VCaP (cell line): ENCODE data around the gene HDAC7.

Source experiments
- H3K27ac ChIP-seq: fragments of 450-650 bp; 2 replicates; pipeline ENCODE4 v1.5.1; 2017
- TF ChIP-seq, protein P1 (sequence below): fragments of 450-650 bp; conservative IDR thresholded peaks from 2 replicates; pipeline ENCODE4 v1.5.1; 2017; ENCODE audit warnings: mild to moderate bottlenecking, moderate library complexity

Gene HDAC7

DNA sequence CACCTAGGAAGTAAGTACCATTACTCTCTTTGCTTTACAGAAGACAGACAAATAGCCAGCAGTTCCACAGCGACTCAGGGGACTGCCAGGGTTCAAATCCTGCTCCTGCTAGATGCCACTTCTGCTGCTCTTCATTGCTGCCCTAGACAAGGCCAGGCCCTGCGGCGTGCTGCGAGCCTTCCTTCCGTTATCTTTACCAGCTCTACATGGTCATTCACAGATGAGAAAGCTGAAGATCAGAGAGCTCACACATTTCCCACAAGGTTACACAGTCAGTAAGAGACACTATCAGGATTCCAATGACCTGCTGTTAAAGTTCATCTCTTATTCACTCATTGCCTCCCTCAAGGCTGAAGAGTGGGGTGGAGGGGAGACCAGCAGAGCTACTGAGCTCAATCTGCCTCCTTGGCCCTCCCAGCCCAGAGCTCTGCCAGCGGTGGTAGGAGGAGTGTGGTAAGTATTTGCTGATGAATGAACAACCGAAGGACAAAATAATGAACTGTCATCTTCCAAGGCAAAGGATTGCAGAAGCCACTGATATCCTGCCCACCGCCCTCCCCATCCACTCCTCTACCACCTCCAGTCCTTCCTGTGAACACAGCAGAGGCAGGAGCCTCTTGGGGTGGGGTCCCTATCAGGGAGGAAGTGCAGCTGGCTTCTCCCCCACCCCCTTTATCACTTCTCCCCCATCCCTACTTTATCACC lies 14.6 kb upstream of the HDAC7 start:
- TF ChIP-seq, protein P1, sequence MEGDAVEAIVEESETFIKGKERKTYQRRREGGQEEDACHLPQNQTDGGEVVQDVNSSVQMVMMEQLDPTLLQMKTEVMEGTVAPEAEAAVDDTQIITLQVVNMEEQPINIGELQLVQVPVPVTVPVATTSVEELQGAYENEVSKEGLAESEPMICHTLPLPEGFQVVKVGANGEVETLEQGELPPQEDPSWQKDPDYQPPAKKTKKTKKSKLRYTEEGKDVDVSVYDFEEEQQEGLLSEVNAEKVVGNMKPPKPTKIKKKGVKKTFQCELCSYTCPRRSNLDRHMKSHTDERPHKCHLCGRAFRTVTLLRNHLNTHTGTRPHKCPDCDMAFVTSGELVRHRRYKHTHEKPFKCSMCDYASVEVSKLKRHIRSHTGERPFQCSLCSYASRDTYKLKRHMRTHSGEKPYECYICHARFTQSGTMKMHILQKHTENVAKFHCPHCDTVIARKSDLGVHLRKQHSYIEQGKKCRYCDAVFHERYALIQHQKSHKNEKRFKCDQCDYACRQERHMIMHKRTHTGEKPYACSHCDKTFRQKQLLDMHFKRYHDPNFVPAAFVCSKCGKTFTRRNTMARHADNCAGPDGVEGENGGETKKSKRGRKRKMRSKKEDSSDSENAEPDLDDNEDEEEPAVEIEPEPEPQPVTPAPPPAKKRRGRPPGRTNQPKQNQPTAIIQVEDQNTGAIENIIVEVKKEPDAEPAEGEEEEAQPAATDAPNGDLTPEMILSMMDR = no peak
- H3K27ac ChIP-seq = no peak overlapping the region

DNA sequence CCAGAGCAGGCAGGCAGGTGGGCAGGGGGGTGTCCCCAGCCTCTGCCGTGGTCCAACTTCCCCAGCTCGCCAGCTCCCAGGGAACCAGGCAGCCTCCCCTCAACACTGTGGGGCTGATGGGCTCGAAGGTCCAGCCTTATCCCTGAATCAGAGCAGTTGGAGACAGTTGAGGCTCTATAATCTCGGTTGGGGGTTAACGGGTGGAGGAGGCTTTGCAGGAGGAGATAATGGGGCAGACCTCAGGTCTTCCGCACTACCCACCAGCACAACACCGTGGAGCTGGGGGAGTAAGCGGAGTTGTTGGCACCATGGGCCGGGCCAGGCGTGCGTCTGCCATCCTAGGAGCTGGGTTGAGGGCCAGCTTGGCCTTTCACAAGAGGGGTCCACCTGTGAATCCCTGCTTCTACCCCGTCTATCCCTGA lies 13.9 kb upstream of the HDAC7 start:
- no peak overlapping the region for H3K27ac ChIP-seq

DNA sequence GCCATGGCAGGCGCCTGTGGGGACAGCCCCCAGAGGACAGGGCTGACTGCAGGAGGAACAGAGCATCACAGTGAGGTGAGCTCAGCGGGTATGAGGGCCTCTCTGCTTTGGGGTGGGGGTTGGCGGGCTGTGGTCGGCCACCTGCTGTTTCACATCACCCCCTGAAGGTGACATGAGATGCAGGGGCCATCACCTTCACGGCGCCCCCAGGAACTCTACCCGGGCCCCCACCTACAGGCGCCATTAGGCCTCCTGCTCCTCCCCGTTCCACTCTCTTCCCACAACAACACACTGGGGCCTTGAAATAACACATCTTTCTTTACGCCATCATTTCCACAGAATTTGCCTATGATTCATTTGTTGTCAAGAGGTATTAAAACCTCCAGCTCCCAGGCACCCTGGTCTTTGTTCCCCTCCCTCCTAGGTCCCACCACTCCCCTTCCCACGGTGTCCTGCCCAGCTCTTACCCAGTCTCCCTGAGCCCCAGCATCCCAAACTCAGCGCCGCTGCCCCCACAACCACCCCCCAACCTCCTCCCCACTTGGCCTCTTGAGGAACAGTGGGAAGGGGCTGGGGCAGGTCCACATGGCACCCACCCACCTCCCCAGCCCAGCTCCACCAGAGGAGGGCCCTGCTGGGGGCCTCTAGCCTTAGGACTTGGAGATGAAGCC lies 12.7 kb upstream of the HDAC7 start:
- TF ChIP-seq, protein P1 = no peak
- no peak overlapping the region for H3K27ac ChIP-seq

More for the DNA sequence above, 13.9 kb upstream of the HDAC7 start:
- TF ChIP-seq, protein P1 = no peak

DNA sequence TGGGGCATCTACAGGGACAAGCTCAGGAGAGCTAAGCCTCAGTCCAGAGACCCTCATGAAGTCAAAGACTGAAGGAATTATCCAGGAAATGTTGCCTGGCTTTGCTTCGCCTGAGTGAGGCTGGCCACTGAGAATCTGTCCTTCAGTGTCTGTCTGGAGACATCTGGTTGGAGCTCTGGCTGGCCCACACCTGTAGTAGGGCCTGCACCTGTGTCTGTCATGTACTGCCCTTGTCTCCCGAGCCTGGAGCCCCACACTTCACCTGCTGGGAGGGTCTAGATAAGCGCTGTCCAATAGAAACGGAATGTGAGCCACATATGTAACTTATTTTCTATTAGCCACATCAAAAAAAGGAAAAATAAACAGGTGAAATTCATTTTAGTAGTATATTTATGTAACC lies 9.9 kb upstream of the HDAC7 start:
- TF ChIP-seq, protein P1 = no peak
- H3K27ac ChIP-seq = no peak overlapping the region

DNA sequence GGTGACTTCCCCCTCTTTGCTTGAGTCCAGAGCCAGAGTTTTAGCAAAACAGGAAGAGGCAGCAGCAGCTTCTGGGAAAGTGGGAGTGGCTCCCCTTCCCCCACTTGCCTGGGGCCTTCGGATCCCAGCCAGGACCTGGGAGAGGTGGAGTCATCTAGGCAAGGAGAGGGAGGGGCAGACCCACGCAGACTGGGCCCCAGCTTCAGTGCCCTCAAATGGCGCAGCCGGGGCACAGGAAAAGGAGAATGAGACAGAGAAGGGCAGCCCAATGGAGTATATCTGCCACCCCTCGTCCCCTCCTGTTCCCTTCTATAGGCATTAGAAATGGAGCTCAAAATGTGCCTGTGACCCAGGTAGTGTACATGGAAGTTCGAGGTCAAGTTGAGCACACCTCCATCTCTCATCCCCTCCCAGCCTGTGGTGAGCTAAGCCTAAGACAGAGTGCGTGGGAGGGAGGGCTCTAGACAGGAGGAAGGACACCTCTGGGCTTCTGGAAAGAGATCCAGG lies 9.3 kb upstream of the HDAC7 start:
- no peak overlapping the region for H3K27ac ChIP-seq

DNA sequence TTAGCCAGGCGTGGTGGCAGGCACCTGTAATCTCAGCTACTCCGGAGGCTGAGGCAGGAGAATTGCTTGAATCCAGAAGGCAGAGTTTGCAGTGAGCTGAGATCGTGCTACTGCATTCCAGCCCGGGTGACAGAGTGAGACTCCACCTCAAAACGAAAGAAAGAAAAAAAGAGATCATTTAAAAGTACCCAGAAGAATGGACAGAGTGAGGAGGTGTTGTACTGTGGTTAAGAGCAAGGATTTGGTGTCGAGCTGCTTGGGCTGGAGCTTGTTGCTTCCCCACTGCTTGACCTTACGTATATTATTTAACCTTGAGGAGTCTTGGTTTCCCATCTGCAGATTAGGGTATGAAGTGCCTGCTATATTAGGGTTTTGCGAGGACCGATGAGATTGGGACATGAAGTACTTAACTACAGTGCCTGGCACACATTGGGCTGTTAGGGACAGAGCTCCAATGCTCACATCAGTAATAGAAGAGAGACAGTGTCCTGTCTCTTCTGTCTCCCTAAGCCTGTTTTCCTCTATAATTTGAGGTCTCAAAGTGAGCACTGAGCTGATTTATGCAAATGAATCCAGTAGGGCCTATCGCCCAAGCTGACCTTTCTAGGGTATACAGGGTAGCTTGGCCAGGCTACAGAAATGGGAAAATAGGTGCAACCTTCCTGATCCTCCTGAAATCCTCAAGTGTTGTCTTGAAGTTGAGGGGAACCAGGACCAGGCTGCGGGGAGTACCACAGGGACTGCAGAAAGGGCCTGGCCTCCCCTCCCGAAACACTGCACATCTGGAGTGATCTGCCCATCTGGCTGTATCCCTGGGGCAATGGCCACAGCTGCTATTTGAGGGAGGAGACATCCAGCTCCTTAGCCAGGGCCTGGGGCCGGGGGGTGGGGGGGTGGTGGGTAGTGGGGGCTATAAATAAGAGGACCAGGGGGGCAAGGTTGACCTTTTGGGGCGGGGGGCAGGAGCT lies 8.6 kb upstream of the HDAC7 start:
- H3K27ac ChIP-seq = no peak overlapping the region
- TF ChIP-seq, protein P1 = no peak

More for the DNA sequence above, 9.3 kb upstream of the HDAC7 start:
- TF ChIP-seq, protein P1 = no peak
